Activated T-helper 2 cell treated with anti-CD3 and anti-CD28 coated beads, Interferon-gamma antibody, Interleukin-2, Interleukin-4, amounts not matched to agents 10 μg/mL and 5 μg/mL and 100 μg/mL, durations not matched to agents 14 hours and 24 hours and 36 hours (primary cell): ENCODE measurements around the gene FAM180A. TPM values are rescaled to one million over a fixed set of nuclear protein-coding genes. Genes with fewer than 3 reads are reported as not detected.

Source experiments
- DNase-seq: peaks from one replicate; pipeline ENCODE4 v3.0.0; 2021; ENCODE audit warnings: low spot score
- H3K27ac Mint-ChIP-seq: one replicate; pipeline ENCODE4 v1.8.0; 2021; ENCODE audit warnings: mixed read lengths
- H3K27me3 Mint-ChIP-seq: one replicate; pipeline ENCODE4 v1.8.0; 2021; ENCODE audit warnings: low read depth, mixed read lengths
- H3K36me3 Mint-ChIP-seq: one replicate; pipeline ENCODE4 v1.8.0; 2021; ENCODE audit warnings: low read depth, mixed read lengths
- H3K4me1 Mint-ChIP-seq: one replicate; pipeline ENCODE4 v1.8.0; 2021; ENCODE audit warnings: low read depth, mixed read lengths
- H3K4me3 Mint-ChIP-seq: one replicate; pipeline ENCODE4 v1.8.0; 2021; ENCODE audit warnings: low read depth, mild to moderate bottlenecking, moderate library complexity, mixed read lengths
- H3K9me3 Mint-ChIP-seq: one replicate; pipeline ENCODE4 v1.8.0; 2021; ENCODE audit warnings: mixed read lengths
- intact Hi-C: fragments of 100-400 bp; cut with micrococcal nuclease; formaldehyde crosslinking; loops from one replicate; pipeline ENCODE4 v1.15.1; 2023
- total RNA-seq: library from RNA; stranded (reverse); gene quantifications from 2 replicates; pipeline ENCODE4 v1.2.3, GENCODE V29; 2022

The FAM180A gene
- total RNA-seq, 1 donor from 2014 or later = not detected

DNA sequence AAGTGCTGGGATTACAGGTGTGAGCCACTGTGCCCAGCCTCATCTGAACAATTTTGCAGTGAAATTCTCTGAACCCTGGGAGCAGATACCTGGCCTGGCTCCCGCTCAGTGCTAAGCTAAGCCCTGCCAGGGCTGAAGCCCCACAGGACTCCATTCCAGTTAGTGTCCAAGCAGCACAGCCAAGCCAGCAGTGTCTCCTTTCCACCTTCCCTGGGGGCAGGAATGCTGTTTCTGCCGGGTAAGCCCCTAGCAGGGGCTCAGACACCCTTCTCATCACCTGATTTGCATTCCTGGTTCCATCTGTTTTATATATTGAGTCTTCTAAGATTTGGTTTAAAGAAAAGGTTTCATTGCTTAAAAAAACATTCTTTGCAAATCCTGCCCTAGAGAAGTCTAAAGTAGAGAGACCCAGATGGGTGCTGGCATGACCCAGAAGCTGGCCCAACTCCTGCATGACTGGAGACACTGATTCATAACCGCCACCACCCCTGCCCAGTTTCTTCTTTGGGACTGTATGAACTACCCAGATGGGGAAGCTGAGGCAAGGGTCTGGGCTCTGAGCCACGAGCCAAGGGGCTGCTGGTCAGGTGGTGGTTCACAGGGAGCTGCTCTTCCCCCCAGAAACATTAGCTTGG is 34.7 kb downstream of the FAM180A start:
- no peaks in the 10 kb centered on the region for H3K27me3 Mint-ChIP-seq
- H3K9me3 Mint-ChIP-seq = no peaks in the 10 kb centered on the region
- H3K36me3 Mint-ChIP-seq = no peaks in the 10 kb centered on the region
- intact Hi-C loops = loop anchor here (5.0 kb wide), 1 partner anchor 52 kb away; the partner anchor contains the start of gene STMP1
- H3K27ac Mint-ChIP-seq = no peak overlapping the region
- DNase-seq = no peak
- H3K4me1 Mint-ChIP-seq = no peaks in the 10 kb centered on the region
- H3K4me3 Mint-ChIP-seq = no peak overlapping the region

DNA sequence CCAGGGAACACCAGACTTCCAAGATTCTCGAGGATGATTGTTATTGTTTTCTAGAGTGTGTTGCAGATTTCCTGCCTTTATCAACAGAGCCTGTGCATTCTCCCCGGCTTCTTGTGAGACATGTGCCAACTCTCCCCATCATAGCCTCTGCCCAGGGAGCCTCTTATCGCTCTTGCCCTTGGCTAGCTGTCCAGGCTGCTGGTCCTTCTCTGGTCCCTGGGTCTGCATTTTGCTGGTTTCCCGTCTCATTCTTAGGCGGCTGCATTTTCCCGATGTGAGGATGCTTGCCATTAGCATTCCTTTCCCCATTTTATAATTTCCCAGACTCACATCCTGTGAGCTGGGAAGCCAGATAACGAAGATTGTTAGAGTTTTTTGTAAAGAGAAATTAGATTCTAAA is 35.8 kb downstream of the FAM180A start:
- Mint-ChIP-seq H3K27me3 (no peaks in the 10 kb centered on the region), H3K4me1 (no peaks in the 10 kb centered on the region), H3K4me3 (no peak overlapping the region), H3K36me3 (no peaks in the 10 kb centered on the region), H3K27ac (no peak overlapping the region), H3K9me3 (no peaks in the 10 kb centered on the region)
- intact Hi-C loops = loop anchor here (5.0 kb wide), 1 partner anchor 50 kb away; the partner anchor contains the start of gene STMP1
- DNase-seq = no peak

DNA sequence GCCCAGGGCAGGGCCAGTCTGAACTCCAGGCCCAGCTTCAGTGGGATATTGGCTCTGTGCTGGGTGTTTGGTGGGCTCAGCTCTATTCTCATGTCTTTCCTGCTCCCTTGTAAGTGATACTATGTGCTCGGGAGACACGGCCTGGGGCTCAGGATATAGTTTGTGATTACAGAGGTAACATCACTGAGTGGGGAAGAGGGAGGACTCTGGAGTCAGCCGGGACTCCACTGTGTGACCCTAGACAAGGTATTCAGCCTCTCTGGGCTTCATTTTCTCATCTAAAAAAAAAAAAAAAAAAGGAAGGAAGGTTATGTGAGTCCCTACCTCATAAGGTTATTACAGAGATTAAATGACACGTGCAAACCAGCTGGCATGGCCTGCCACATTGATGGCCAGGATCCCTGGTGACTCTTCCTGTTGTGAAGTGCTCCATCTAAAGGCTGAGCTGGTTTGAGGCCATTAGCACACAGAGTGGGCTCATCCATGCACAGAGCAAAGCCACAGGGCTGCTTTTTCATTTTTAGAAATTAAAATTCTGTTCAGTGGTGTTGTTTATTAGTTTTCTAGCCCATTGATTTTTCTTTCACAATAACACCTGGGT is 36.3 kb downstream of the FAM180A start:
- DNase-seq = no peak
- Mint-ChIP-seq H3K27me3 (no peaks in the 10 kb centered on the region), H3K4me1 (no peaks in the 10 kb centered on the region), H3K36me3 (no peaks in the 10 kb centered on the region), H3K9me3 (no peaks in the 10 kb centered on the region), H3K27ac (no peak overlapping the region), H3K4me3 (no peak overlapping the region)
- intact Hi-C loops = loop anchor here (5.0 kb wide), 1 partner anchor 50 kb away; the partner anchor contains the start of gene STMP1

DNA sequence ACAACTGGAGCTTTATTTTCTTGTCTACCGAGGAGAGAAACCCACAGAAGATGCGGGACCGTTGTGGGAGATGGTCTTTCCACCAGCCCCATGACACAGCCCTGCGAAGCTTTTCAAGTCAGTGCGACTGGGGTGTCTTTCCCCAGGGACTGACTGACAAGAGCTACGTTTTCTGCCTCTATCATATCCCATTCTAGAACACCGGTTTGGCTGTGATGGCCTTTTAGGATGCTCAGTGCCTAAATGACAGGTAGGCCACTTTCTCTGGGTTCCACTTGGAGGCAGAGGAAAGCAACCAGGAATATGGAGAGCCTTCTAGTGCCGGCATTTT is 37.5 kb downstream of the FAM180A start:
- Mint-ChIP-seq H3K9me3 (no peaks in the 10 kb centered on the region), H3K36me3 (no peaks in the 10 kb centered on the region), H3K4me1 (no peaks in the 10 kb centered on the region), H3K4me3 (no peak overlapping the region), H3K27ac (no peak overlapping the region), H3K27me3 (no peaks in the 10 kb centered on the region)
- no peak for DNase-seq
- intact Hi-C loops = loop anchor here (5.0 kb wide), 1 partner anchor 49 kb away; the partner anchor contains the start of gene STMP1

DNA sequence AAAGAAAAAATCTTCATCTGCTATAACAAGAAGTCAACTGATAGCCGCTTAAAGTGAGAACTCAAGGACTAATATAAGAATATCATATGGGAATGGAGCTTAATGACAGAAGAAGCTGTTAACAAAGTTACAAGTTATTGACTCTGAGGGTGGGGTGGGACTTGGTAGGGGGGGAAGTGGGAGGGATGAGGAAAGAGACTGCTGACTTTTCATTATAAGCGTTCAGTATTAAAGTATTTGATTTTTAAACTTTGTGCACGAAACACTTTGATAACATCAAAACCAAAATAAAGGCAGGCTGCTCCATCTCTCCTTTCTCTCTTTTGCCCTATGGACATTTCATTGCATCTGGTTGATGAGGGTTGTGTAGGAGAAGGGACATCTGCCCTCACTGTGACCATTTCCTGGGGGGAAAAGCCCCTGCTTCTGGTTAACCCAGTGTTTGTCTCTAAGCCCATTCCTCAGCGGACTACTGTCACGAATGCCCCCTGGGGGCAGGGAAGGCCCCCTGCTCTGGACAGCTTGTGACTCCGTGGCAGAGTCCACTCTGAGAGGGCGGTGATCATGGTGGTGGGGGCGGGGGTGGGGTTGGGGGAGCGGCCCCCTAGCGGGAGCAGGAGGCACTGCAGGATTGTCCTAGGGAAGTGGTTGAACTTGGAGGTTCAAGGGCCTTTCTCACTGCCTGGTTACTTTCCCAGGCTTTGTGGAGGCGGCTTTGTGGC is 38.0 kb downstream of the FAM180A start:
- Mint-ChIP-seq H3K27ac (no peak overlapping the region), H3K9me3 (no peaks in the 10 kb centered on the region), H3K4me3 (no peak overlapping the region), H3K27me3 (no peaks in the 10 kb centered on the region), H3K4me1 (no peaks in the 10 kb centered on the region), H3K36me3 (no peaks in the 10 kb centered on the region)
- intact Hi-C loops = loop anchor here (5.0 kb wide), 1 partner anchor 48 kb away; the partner anchor contains the start of gene STMP1
- DNase-seq = no peak

DNA sequence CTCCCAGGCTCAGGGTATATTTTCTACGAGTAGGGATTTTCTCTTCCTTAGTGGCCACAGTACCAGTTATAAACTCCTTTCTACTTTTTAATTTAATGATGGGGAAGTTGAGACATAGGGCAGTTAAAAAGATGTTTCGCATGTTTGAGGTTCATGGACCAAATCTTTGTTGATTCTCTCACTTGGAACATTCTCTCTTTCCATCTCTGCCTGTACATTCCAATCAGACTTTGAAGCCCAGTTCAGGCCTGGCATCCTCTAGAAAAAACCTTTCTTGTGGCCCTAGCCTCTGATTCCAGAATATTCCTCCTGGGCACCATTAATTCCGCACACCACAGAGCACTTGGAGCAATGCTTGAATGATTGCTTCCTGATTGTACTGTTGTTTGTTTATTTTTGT is 39.1 kb downstream of the FAM180A start:
- H3K9me3 Mint-ChIP-seq = no peaks in the 10 kb centered on the region
- H3K36me3 Mint-ChIP-seq = no peaks in the 10 kb centered on the region
- no peak overlapping the region for H3K27ac Mint-ChIP-seq
- no peaks in the 10 kb centered on the region for H3K4me1 Mint-ChIP-seq
- no peak overlapping the region for H3K4me3 Mint-ChIP-seq
- H3K27me3 Mint-ChIP-seq = no peaks in the 10 kb centered on the region
- intact Hi-C loops = no loop called here
- no peak for DNase-seq

DNA sequence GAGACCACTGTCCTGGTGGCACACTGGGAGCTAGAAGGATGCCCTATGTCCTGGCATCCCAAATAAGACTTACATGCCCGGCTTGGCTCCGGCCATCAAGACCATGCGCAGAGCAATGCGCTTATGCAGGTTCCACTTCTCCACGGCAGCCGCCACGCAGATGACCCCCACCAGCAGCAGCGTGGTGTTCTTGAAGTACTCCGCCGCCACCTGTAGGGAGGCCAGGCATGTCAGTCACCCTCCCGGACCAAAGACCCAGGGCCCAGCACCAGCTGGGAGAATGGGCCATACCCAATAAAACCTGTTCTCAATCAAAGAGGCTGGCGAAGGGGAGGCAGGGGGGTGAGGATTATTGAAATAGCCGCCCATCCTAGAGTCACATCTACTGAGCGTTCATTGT is 40.6 kb downstream of the FAM180A start:
- intact Hi-C loops = no loop called here
- Mint-ChIP-seq H3K4me3 (no peak overlapping the region), H3K36me3 (no peaks in the 10 kb centered on the region), H3K9me3 (no peaks in the 10 kb centered on the region), H3K4me1 (no peaks in the 10 kb centered on the region), H3K27ac (no peak overlapping the region), H3K27me3 (no peaks in the 10 kb centered on the region)
- DNase-seq = no peak

DNA sequence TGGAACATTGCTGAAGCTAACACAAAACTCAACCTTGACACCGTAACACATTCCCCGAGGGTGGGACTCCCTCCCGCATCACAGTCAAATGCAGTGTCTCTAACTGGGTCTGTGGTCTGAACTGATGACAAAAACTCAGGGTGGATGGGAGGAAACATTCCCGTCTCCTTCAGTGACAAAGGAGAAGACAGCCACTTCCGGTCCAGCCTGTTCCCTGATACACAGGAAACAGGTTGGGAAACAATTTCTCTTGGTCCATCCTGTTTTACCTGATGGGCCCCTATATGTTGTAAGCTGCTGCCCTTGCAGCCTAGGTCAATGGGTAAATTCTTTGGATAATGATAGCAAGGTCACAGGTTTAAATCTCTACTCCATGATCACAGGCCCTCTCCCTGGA is 41.0 kb downstream of the FAM180A start:
- no peak overlapping the region for H3K27ac Mint-ChIP-seq
- H3K36me3 Mint-ChIP-seq = no peaks in the 10 kb centered on the region
- H3K9me3 Mint-ChIP-seq = no peaks in the 10 kb centered on the region
- no peak overlapping the region for H3K4me3 Mint-ChIP-seq
- no peaks in the 10 kb centered on the region for H3K27me3 Mint-ChIP-seq
- no peak for DNase-seq
- intact Hi-C loops = no loop called here
- H3K4me1 Mint-ChIP-seq = no peaks in the 10 kb centered on the region

DNA sequence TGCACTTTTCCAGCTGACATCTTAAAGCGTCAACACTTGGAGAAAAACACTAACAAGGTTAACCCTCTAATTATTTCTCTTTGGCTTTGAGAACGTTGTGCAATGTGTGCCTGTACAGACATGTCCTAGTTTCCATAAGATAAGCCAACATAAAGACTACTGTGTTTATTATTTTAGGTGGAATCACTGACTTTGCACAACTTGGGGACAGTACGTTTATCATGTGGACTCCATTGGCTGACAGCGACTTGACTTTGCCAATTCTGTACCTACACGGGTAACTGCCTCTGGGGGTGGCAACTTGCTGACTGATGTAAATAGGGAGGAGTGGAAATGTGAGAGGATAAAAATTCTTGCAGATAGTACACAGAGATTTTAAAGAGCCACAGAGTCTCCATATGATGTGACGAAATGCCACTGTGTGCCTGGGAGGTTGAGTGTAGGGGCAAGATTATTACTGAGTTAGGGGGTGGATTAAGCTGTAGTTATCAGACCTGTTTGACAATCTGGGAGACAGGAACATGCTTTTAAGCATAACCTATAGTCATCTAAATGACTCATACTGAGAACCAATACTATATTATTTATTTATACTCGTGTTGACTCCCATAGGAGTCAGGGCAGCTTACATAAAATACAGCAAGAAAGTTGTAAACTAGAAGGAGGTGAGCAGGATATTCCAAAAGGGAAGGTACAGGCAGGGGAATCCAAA is 41.6 kb downstream of the FAM180A start:
- Mint-ChIP-seq H3K4me1 (no peaks in the 10 kb centered on the region), H3K9me3 (no peaks in the 10 kb centered on the region), H3K4me3 (no peak overlapping the region), H3K36me3 (no peaks in the 10 kb centered on the region), H3K27me3 (no peaks in the 10 kb centered on the region), H3K27ac (no peak overlapping the region)
- intact Hi-C loops = no loop called here
- no peak for DNase-seq

DNA sequence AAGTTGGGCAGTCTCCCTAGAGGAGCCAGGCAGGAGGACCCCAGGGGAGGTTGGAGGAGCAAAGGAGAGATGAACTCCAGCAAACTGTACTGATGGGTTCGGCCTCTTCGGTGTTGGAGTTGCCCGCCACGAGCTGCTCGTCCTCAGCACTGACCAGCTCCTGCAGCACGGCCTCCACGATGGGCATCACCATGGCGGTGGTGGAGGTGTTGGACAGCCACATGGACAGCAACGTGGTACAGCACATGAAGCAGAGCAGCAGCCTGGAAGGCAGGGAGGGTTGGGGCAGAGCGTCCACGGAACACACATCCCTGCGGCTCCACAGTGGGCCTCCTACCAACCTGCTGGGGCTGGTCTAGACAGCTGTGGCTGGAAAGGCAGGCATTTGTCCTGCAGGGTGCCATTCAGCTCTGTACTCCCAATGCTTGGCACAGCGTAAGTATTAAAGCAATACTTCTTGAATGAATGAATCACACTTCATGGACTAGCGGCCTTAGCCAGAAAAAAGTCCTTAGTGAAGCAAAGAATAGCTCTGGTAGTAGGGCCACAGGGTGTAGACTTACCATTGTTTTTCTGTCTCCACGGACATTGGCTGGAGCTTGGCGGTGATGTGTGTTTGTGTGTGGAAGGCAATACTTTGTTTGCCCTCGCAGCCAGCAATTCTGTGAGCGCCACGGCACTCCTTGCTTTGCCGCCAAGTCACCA is 42.4 kb downstream of the FAM180A start:
- intact Hi-C loops = no loop called here
- Mint-ChIP-seq H3K36me3 (no peaks in the 10 kb centered on the region), H3K4me1 (no peaks in the 10 kb centered on the region), H3K27me3 (no peaks in the 10 kb centered on the region), H3K27ac (no peak overlapping the region), H3K4me3 (no peak overlapping the region), H3K9me3 (no peaks in the 10 kb centered on the region)
- DNase-seq = no peak

DNA sequence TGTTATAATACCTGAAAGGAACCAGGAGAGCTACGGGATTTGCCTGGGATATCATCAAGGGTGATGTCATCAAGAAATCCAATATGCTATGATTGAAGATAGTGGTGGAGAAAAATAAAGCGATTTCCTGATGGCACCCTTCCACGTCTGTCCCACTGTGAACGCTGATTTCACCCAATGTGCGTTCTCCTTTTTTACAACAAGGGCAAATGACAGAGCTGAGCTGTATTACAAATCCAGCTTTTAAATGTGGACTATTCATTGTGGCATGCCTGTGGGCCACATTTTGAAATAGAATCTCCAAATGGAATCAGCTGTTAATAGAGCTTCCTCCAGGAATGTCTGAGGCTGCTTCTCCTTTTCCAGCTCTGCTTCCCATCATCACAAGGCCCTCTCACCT is 43.9 kb downstream of the FAM180A start:
- no peaks in the 10 kb centered on the region for H3K36me3 Mint-ChIP-seq
- H3K4me3 Mint-ChIP-seq = no peak overlapping the region
- no peaks in the 10 kb centered on the region for H3K4me1 Mint-ChIP-seq
- no peak overlapping the region for H3K27ac Mint-ChIP-seq
- intact Hi-C loops = no loop called here
- H3K27me3 Mint-ChIP-seq = no peaks in the 10 kb centered on the region
- DNase-seq = no peak
- H3K9me3 Mint-ChIP-seq = no peaks in the 10 kb centered on the region

DNA sequence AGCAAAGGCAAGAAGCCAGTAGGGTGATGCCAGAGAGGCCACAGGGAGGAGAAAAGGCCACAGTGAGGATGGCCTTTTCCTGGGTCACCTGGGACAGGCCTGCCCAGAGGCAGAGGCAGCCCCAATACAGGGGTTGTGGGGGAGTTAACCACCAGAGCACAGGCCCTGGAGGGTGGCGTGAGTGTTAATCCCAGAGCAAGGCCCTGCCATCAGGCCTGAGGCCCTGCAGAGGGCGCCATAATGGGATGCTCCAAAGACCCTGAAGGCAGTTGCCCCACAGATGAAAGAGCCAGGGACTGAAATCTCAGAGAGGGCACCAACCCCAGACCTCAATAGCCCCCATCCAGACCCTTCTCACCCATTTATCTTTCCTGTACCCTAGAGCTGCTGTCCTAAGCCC is 44.5 kb downstream of the FAM180A start:
- Mint-ChIP-seq H3K27me3 (no peaks in the 10 kb centered on the region), H3K4me3 (no peak overlapping the region)
- intact Hi-C loops = no loop called here

More for the DNA sequence above, 44.5 kb downstream of the FAM180A start:
- no peak overlapping the region for H3K27ac Mint-ChIP-seq
- no peaks in the 10 kb centered on the region for H3K4me1 Mint-ChIP-seq
- no peaks in the 10 kb centered on the region for H3K9me3 Mint-ChIP-seq
- no peaks in the 10 kb centered on the region for H3K36me3 Mint-ChIP-seq
- no peak for DNase-seq
